GDM1 (cell line): ENCODE measurements around the gene KRTAP4-3.
A peak's percentile ranks its signal among the peaks of the same experiment; 100 is the strongest.
"Not testable (repeated sequence)": the region's sequence is repeated elsewhere in the genome, so short reads cannot be mapped to it uniquely, and the experiment has no call there.

Source experiments
- DNase-seq: peaks from one replicate; lab custom pipeline; 2025; lab: John Stamatoyannopoulos, UW

The KRTAP4-3 gene

GRCh38 chr17:41151525-41151924, 16.5 kb downstream of the KRTAP4-3 start:
- no peak for DNase-seq

GRCh38 chr17:41150026-41150425, 18.0 kb downstream of the KRTAP4-3 start:
- DNase-seq = no peak

- DNase-seq = no peak
Observed at GRCh38 chr17:41149652-41149985, 18.4 kb downstream of the KRTAP4-3 start, which contains the start of gene KRTAP4-5. TSS of gene KRTAP4-5 (minus strand) at chr17:41149825. CDS start at chr17:41149767, 58 bp downstream.

- DNase-seq = not testable (repeated sequence)
Observed at GRCh38 chr17:41148971-41149651, 18.9 kb downstream of the KRTAP4-3 start.

- DNase-seq = no peak
Observed at GRCh38 chr17:41147531-41148204, 20.4 kb downstream of the KRTAP4-3 start.

GRCh38 chr17:41145261-41145660, 22.8 kb downstream of the KRTAP4-3 start:
- no peak for DNase-seq

- no peak for DNase-seq
Observed at GRCh38 chr17:41144846-41145245, 23.2 kb downstream of the KRTAP4-3 start.

GRCh38 chr17:41141361-41141760, 26.7 kb downstream of the KRTAP4-3 start:
- no peak for DNase-seq

- DNase-seq = no peak
Observed at GRCh38 chr17:41140360-41141131, 27.5 kb downstream of the KRTAP4-3 start, which contains the start of gene KRTAP4-6. TSS of gene KRTAP4-6 (minus strand) at chr17:41140544. CDS start at chr17:41140487, 57 bp downstream.

- DNase-seq = not testable (repeated sequence)
Observed at GRCh38 chr17:41139865-41140264, 28.2 kb downstream of the KRTAP4-3 start.

GRCh38 chr17:41133880-41134735, 33.9 kb downstream of the KRTAP4-3 start:
- DNase-seq = no peak

- DNase-seq = no peak
Observed at GRCh38 chr17:41131979-41132378, 36.0 kb downstream of the KRTAP4-3 start.

- no peak for DNase-seq
Observed at GRCh38 chr17:41127371-41127770, 40.6 kb downstream of the KRTAP4-3 start.

- no peak for DNase-seq
Observed at GRCh38 chr17:41126412-41126811, 41.6 kb downstream of the KRTAP4-3 start.

GRCh38 chr17:41125064-41125463, 43.0 kb downstream of the KRTAP4-3 start:
- no peak for DNase-seq

GRCh38 chr17:41123991-41124371, 44.0 kb downstream of the KRTAP4-3 start, which contains the start of gene KRTAP4-12:
TSS of gene KRTAP4-12 (minus strand) at chr17:41124182. CDS start at chr17:41124122, 60 bp downstream.
- not testable (repeated sequence) for DNase-seq

GRCh38 chr17:41123292-41123990, 44.6 kb downstream of the KRTAP4-3 start:
- DNase-seq = not testable (repeated sequence)

- DNase-seq = no peak
Observed at GRCh38 chr17:41121742-41122141, 46.3 kb downstream of the KRTAP4-3 start.

- peak; percentile 51 for DNase-seq
Observed at GRCh38 chr17:41119696-41120690, 48.0 kb downstream of the KRTAP4-3 start.

GRCh38 chr17:41118721-41119120, 49.3 kb downstream of the KRTAP4-3 start:
- no peak for DNase-seq
